ENCODE measurements around the gene CFAP97D2. TPM values are rescaled to one million over a fixed set of nuclear protein-coding genes. Genes with fewer than 3 reads are reported as not detected.

Gene CFAP97D2
- total RNA-seq: 1 to 10 TPM in 1 of 3 donors, under 1 TPM in 1, not detected in 1; 0.45 to 7.7 TPM
- 0.45 TPM for total RNA-seq (2013)

DNA sequence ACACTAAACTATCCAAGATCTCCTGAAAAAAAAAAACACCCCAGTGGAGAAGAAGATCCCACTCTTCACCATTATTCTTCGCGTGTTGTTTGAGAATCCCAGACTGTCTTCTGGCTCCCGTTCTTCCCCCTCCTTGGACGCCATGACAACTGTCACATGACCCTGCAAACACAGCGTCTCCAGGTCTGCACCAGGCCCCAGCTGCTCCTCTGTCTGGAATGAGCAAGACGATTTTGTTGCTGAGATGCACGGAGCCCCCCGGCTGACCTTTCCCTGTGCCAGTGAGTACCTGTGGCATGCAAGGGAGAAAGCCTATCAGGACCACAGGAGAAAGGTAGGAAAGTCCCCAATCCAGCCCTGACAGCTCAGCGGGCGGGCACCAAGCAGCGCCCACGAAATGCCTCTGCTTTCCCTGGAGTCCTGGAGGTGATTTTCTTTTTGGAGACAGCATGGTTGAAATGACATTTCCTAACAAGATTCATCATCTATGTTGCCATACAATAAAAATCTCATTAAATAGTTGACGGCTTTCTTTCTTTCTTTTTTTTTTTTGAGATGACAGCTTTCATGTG, at the start of gene CFAP97D2:
Gene CFAP97D2, plus strand, starts transcription at position 171 of the 572 bp plus-strand sequence. Its CDS starts 74 bp downstream, at position 245.
- intact Hi-C loops (cut with micrococcal nuclease): no loop called here
- H3K4me3 Mint-ChIP-seq: no peak within 1 kb of the TSS
- Histone ChIP-seq H3K27me3 (ENCODE audit: control insufficient read depth, insufficient read depth, low read length) (no peaks in the 10 kb centered on the region), H3K4me3 (ENCODE audit: low read length) (no peak within 1 kb of the TSS), H3K36me3 (ENCODE audit: control insufficient read depth, insufficient read depth, low read length) (no peaks in the 10 kb centered on the region), H3K4me1 (ENCODE audit: control insufficient read depth, insufficient read depth, low read length) (peaks cover 41% of the 10 kb centered on the region), H3K27ac (ENCODE audit: low read length) (no peak within 1 kb of the TSS), H3K9me3 (ENCODE audit: control insufficient read depth, insufficient read depth, low read length) (peaks cover 1% of the 10 kb centered on the region)
- H3K4me1 Mint-ChIP-seq: peaks cover 43 to 64% of the 10 kb centered on the region in 2 donors
- H3K36me3 Mint-ChIP-seq: no peaks in the 10 kb centered on the region
- DNase-seq (no peak), ATAC-seq (no peak)
- H3K27ac Mint-ChIP-seq: peak within 1 kb of the TSS; percentile 3 to 27
- 83% methylated on average over 10 of the region's 13 CpGs for whole genome bisulfite sequencing (ENCODE audit: insufficient coverage)
- no peaks in the 10 kb centered on the region for H3K9me3 Mint-ChIP-seq
- peaks cover 8 to 10% of the 10 kb centered on the region in 2 donors for H3K27me3 Mint-ChIP-seq (ENCODE audit: low read depth in 2 of 2)
- TF ChIP-seq, protein P1, sequence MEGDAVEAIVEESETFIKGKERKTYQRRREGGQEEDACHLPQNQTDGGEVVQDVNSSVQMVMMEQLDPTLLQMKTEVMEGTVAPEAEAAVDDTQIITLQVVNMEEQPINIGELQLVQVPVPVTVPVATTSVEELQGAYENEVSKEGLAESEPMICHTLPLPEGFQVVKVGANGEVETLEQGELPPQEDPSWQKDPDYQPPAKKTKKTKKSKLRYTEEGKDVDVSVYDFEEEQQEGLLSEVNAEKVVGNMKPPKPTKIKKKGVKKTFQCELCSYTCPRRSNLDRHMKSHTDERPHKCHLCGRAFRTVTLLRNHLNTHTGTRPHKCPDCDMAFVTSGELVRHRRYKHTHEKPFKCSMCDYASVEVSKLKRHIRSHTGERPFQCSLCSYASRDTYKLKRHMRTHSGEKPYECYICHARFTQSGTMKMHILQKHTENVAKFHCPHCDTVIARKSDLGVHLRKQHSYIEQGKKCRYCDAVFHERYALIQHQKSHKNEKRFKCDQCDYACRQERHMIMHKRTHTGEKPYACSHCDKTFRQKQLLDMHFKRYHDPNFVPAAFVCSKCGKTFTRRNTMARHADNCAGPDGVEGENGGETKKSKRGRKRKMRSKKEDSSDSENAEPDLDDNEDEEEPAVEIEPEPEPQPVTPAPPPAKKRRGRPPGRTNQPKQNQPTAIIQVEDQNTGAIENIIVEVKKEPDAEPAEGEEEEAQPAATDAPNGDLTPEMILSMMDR (IDR thresholded peaks at IDR 0.05): no peak

- peaks cover 73% of the 10 kb centered on the region for H3K4me1 ChIP-seq (ENCODE audit: control insufficient read depth, insufficient read depth, low read length)
- H3K27me3 ChIP-seq (ENCODE audit: control insufficient read depth, insufficient read depth, low read length): no peaks in the 10 kb centered on the region
- Mint-ChIP-seq H3K4me1 (peaks cover 73 to 79% of the 10 kb centered on the region in 2 donors), H3K27ac (peak overlapping the region; percentile 91 to 92), H3K4me3 (peak overlapping the region; percentile 98), H3K27me3 (ENCODE audit: low read depth in 2 of 2) (no peaks in the 10 kb centered on the region), H3K9me3 (no peaks in the 10 kb centered on the region), H3K36me3 (peaks cover 11% of the 10 kb centered on the region)
- peaks cover 4% of the 10 kb centered on the region for H3K36me3 ChIP-seq (ENCODE audit: control insufficient read depth, insufficient read depth, low read length)
- TF ChIP-seq, protein P1 (IDR thresholded peaks at IDR 0.05): no peak
- ATAC-seq (peak in 1 of 3 donors; percentile 0), DNase-seq (peak in 1 of 2 donors; percentile 62)
- peak overlapping the region; percentile 84 for H3K27ac ChIP-seq (ENCODE audit: low read length)
- intact Hi-C loops (cut with micrococcal nuclease): loop anchor here (1.0 to 2.0 kb wide), 3 partner anchors 13 to 25 kb away; no protein-coding TSS in a partner anchor
- no peaks in the 10 kb centered on the region for H3K9me3 ChIP-seq (ENCODE audit: control insufficient read depth, insufficient read depth, low read length)
- H3K4me3 ChIP-seq (ENCODE audit: low read length): peak overlapping the region; percentile 97
- 51% methylated on average over 9 of the region's 9 CpGs for WGBS (ENCODE audit: insufficient coverage)
Observed at GRCh38 chr13:114129649-114130062, 49.4 kb upstream of the CFAP97D2 start.

DNA sequence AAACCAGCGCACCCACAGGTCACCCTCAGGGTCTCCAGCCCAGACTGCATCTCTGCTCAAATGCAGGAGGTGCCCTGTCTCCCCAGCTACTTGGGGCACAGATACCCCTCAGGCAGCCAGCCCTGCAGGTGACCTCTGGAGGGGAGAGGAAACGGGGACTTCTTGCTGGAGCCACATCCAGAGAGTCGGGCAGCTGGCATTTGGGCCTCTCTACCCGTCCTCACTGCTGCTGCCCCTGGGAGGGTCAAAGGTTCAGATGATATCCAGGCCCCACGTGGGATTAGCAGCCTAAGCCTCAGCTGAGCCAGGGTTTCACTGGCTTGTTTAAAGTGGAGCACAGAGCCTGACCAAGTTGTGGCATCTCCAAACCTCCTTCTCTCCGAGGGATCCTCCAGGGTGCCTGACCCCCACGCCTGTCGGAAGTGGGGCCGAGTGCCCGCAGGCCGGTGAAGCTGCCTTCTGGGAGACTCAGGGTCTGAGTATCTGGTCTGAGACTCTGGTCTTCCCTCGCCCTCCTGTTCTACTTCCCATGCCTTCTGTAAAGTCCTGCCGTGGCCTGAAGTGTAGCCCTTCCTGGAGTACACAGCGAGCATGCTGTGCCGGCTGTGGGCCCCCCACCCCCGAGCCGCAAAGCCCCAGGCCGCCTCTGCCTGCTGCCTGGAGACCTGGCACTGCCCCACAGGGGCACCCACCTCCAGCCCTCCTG, 48.8 kb upstream of the CFAP97D2 start:
- H3K4me1 ChIP-seq (ENCODE audit: control insufficient read depth, insufficient read depth, low read length): peaks cover 70% of the 10 kb centered on the region
- WGBS (ENCODE audit: insufficient coverage): 33% methylated on average over 18 of the region's 18 CpGs
- Mint-ChIP-seq H3K4me3 (peak overlapping the region; percentile 98), H3K9me3 (no peaks in the 10 kb centered on the region), H3K4me1 (peaks cover 73 to 79% of the 10 kb centered on the region in 2 donors), H3K27ac (peak overlapping the region; percentile 91 to 92), H3K36me3 (peaks cover 11% of the 10 kb centered on the region), H3K27me3 (ENCODE audit: low read depth in 2 of 2) (no peaks in the 10 kb centered on the region)
- H3K4me3 ChIP-seq (ENCODE audit: low read length): peak overlapping the region; percentile 97
- intact Hi-C loops (cut with micrococcal nuclease): loop anchor here (2.0 kb wide), 1 partner anchor 25 kb away; no protein-coding TSS in a partner anchor
- H3K27me3 ChIP-seq (ENCODE audit: control insufficient read depth, insufficient read depth, low read length): no peaks in the 10 kb centered on the region
- ATAC-seq: no peak
- no peaks in the 10 kb centered on the region for H3K9me3 ChIP-seq (ENCODE audit: control insufficient read depth, insufficient read depth, low read length)
- no peaks in the 10 kb centered on the region for H3K36me3 ChIP-seq (ENCODE audit: control insufficient read depth, insufficient read depth, low read length)
- DNase-seq: peak in 1 of 2 donors; percentile 16
- TF ChIP-seq, protein P1 (IDR thresholded peaks at IDR 0.05): no peak
- H3K27ac ChIP-seq (ENCODE audit: low read length): peak overlapping the region; percentile 84

Measured in natural killer cell (primary cell).